ENCODE results near the gene PAX2.

PAX2 gene

DNA sequence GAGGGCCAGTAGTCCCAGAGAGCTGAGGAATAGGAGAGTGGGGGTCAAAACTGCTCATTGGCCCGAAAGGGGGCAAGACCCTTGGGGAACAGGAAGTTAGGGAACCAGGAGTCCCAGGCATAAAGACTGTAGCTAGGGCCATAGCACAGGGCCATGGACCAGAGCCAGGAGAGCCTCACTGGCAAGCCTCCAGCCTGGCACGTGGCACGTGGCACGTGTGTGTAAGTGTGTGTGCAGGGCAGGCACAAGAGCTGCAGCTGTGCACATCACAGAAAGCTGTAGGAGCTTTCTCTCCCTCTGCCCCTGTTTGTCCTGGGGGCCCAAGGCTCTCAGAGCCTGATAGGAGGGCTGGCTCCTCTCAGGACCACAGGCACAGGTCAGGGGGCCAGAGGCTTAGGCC is 119.6 kb downstream of the PAX2 start:
- TF ChIP-seq, protein P1, sequence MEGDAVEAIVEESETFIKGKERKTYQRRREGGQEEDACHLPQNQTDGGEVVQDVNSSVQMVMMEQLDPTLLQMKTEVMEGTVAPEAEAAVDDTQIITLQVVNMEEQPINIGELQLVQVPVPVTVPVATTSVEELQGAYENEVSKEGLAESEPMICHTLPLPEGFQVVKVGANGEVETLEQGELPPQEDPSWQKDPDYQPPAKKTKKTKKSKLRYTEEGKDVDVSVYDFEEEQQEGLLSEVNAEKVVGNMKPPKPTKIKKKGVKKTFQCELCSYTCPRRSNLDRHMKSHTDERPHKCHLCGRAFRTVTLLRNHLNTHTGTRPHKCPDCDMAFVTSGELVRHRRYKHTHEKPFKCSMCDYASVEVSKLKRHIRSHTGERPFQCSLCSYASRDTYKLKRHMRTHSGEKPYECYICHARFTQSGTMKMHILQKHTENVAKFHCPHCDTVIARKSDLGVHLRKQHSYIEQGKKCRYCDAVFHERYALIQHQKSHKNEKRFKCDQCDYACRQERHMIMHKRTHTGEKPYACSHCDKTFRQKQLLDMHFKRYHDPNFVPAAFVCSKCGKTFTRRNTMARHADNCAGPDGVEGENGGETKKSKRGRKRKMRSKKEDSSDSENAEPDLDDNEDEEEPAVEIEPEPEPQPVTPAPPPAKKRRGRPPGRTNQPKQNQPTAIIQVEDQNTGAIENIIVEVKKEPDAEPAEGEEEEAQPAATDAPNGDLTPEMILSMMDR (IDR thresholded peaks at IDR 0.05), result no peak
- no peak for TF ChIP-seq ZFX (IDR thresholded peaks at IDR 0.05; ENCODE audit: borderline replicate concordance)
- no peak overlapping the region for H3K27ac ChIP-seq

GRCh38 chr10:100866010-100866409 is 120.6 kb downstream of the PAX2 start:
- TF ChIP-seq ZFX (IDR thresholded peaks at IDR 0.05; ENCODE audit: borderline replicate concordance), result no peak
- TF ChIP-seq, protein P1 (IDR thresholded peaks at IDR 0.05), result no peak
- H3K27ac ChIP-seq, result no peak overlapping the region

DNA sequence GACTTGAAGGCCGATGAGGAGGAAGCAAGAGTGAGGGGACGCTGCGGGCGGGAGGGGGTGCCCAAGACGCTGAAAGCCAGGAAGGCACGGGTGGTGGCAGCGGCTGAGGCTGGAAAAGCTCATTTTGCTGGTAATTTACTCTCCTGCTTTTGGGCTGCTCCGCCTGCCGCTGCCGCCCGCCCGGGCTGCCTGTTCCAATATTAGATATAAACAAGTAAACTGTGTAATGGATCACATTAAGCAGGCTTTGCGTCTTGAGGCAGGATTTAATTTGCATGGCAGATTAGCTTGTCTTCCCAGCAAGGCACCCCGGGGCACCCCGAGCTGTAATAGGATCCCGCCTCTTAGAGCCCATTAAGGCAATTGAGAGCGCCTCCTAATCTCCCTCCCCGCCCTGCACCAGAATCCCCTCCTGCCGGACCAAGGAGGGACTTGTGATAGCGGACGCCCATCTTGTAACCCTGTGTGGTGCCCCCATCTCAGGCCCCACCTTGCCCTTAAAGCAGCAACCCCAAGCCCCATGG is 121.3 kb downstream of the PAX2 start:
- TF ChIP-seq, protein P1 (IDR thresholded peaks at IDR 0.05), result no peak
- TF ChIP-seq ZFX (IDR thresholded peaks at IDR 0.05; ENCODE audit: borderline replicate concordance), result no peak
- no peak overlapping the region for H3K27ac ChIP-seq

DNA sequence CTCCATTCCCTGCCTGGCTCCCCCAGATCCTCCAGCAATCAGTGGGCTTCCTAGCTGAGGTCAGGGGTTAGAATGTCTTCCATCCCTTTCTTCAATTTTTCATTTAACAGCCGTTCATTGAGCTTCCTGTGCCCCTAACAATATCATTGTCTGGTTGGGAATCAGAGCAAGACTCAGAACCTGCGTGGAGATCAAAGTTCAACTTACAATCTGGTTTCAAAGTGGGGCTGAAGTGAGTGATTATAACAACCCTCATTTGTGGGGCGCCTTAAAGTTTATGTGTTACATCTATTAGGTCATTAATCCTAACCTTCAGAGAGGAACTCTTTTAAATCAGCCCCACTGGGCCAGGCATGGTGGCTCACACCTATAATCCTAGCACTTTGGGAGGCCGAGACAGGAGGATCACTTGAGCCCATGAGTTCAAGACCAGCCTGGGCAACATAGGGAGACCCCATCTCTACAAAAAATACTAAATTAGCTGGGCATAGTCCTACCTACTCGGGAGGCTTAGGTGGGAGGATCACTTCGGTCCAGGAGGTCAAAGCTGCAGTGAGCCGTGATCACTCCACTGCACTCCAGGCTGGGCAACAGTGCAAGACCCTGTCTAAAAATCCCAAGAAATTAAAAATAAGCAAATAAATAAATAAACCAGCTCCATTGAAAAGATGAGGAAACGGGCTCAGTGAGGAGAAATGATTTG is 122.0 kb downstream of the PAX2 start:
- no peak overlapping the region for H3K27ac ChIP-seq
- TF ChIP-seq, protein P1 (IDR thresholded peaks at IDR 0.05), result no peak
- TF ChIP-seq ZFX (IDR thresholded peaks at IDR 0.05; ENCODE audit: borderline replicate concordance), result no peak

GRCh38 chr10:100868382-100868781 is 123.0 kb downstream of the PAX2 start:
- no peak for TF ChIP-seq ZFX (IDR thresholded peaks at IDR 0.05; ENCODE audit: borderline replicate concordance)
- TF ChIP-seq, protein P1 (IDR thresholded peaks at IDR 0.05), result no peak
- H3K27ac ChIP-seq, result no peak overlapping the region

- H3K27ac ChIP-seq, result no peak overlapping the region
- TF ChIP-seq ZFX (IDR thresholded peaks at IDR 0.05; ENCODE audit: borderline replicate concordance), result no peak
- TF ChIP-seq, protein P1 (IDR thresholded peaks at IDR 0.05), result no peak
Observed at GRCh38 chr10:100869399-100869798, 124.0 kb downstream of the PAX2 start.

GRCh38 chr10:100872034-100872791 is 126.8 kb downstream of the PAX2 start:
- no peak for TF ChIP-seq ZFX (IDR thresholded peaks at IDR 0.05; ENCODE audit: borderline replicate concordance)
- TF ChIP-seq, protein P1 (IDR thresholded peaks at IDR 0.05), result peak; percentile 82
- no peak overlapping the region for H3K27ac ChIP-seq
